B cell (primary cell): ENCODE measurements around the gene PTPRM. TPM values are rescaled to one million over a fixed set of nuclear protein-coding genes. Genes with fewer than 3 reads are reported as not detected.

Experiments used
- ATAC-seq: fragments of 200-7000 bp; cut with Tn5 transposase; one replicate; pipeline ENCODE4 v1.10.0; 2021; ENCODE audit warnings: low read depth, mild to moderate bottlenecking, moderate number of reproducible peaks, moderate library complexity
- CTCF ChIA-PET: fragments of 350-600 bp; sonication (Branson Sonifier 250); formaldehyde crosslinking; loops from one replicate; lab custom pipeline; 2021; ENCODE audit warnings: antibody characterized with exemption, inconsistent platforms; lab: Charles Lee
- POLR2A ChIA-PET: fragments of 350-600 bp; sonication (Branson Sonifier 250); formaldehyde crosslinking; loops from one replicate; lab custom pipeline; 2021; ENCODE audit warnings: antibody characterized with exemption; lab: Charles Lee
- DNase-seq: peaks from one replicate; pipeline ENCODE4 v3.0.0; 2013
- H2AFZ ChIP-seq: 2 replicates; pipeline ENCODE4 v1.6.1; 2012; ENCODE audit warnings: mild to moderate bottlenecking, low read depth, low read length; ENCODE audit not compliant: insufficient read depth, poor library complexity, severe bottlenecking
- H3K27ac ChIP-seq, 2 donors: 1 replicate in 1 of 2; 2 replicates in 1 of 2; pipeline ENCODE4 v1.5.1; 2012 to 2013; ENCODE audit warnings: low read length in 2 of 2, mild to moderate bottlenecking in 2 of 2, moderate library complexity in 1 of 2
- H3K27me3 ChIP-seq, 4 experiments: fragments of 200-600 bp in 1 of 4; sonication (generic) in 1 of 4; replicated peaks in 1 of 4; 1 replicate in 2 of 4; 2 replicates in 2 of 4; pipeline versions ENCODE4 v1.6.1 to v1.7.0; 2013 to 2016; ENCODE audit warnings: low read length in 3 of 4, mild to moderate bottlenecking in 2 of 4, mixed read lengths in 1 of 4, moderate library complexity in 1 of 4; ENCODE audit not compliant: insufficient read depth in 4 of 4, control insufficient read depth in 3 of 4; ENCODE audit errors: control extremely low read depth in 1 of 4
- H3K36me3 ChIP-seq, 2 experiments: replicated peaks in 1 of 2; 1 replicate in 1 of 2; 2 replicates in 1 of 2; pipeline versions ENCODE4 v1.6.1 to v1.7.1; 2013; ENCODE audit warnings: low read length in 1 of 2; ENCODE audit not compliant: insufficient read depth in 2 of 2, control insufficient read depth in 1 of 2; ENCODE audit errors: control extremely low read depth in 1 of 2, extremely low read depth in 1 of 2
- H3K4me1 ChIP-seq, 2 donors: fragments of 200-600 bp in 1 of 2; sonication (generic) in 1 of 2; 1 replicate in 1 of 2; 2 replicates in 1 of 2; pipeline versions ENCODE4 v1.5.1 to v1.6.1; 2013 to 2017; ENCODE audit warnings: low read length in 2 of 2; ENCODE audit not compliant: control insufficient read depth in 2 of 2, insufficient read depth in 2 of 2
- H3K4me2 ChIP-seq: replicated peaks from 2 replicates; pipeline ENCODE3; 2012; ENCODE audit warnings: mild to moderate bottlenecking, low read depth, low read length; ENCODE audit not compliant: poor library complexity, severe bottlenecking
- H3K4me3 ChIP-seq, 5 experiments: fragments of 200-600 bp in 1 of 5; sonication (generic) in 1 of 5; 1 replicate in 3 of 5; 2 replicates in 2 of 5; pipeline versions ENCODE4 v1.5.1 to v1.7.0; 2011 to 2016; ENCODE audit warnings: low read length in 4 of 5, mild to moderate bottlenecking in 4 of 5, low read depth in 2 of 5, control low read depth in 1 of 5, moderate library complexity in 1 of 5; ENCODE audit not compliant: insufficient read depth in 1 of 5; ENCODE audit errors: control extremely low read depth in 1 of 5, extremely low read depth in 1 of 5
- H3K79me2 ChIP-seq: fragments of 200-600 bp; sonication (generic); one replicate; pipeline ENCODE4 v1.6.0; 2016; ENCODE audit warnings: low read length; ENCODE audit not compliant: control insufficient read depth, insufficient read depth
- H3K9ac ChIP-seq: fragments of 200-600 bp; sonication (generic); 2 replicates; pipeline ENCODE4 v1.6.1; 2017; ENCODE audit warnings: mild to moderate bottlenecking, low read length, moderate library complexity
- H3K9me3 ChIP-seq, 3 donors: one replicate each; pipeline versions ENCODE4 v1.6.1 to v1.7.1; 2013; ENCODE audit warnings: low read length in 2 of 3; ENCODE audit not compliant: control insufficient read depth in 2 of 3, insufficient read depth in 1 of 3; ENCODE audit errors: control extremely low read depth in 1 of 3
- H4K20me1 ChIP-seq: 2 replicates; pipeline ENCODE4 v1.6.0; 2012; ENCODE audit warnings: mild to moderate bottlenecking, low read length; ENCODE audit not compliant: insufficient read depth, control insufficient read depth, poor library complexity, severe bottlenecking
- H3K27ac Mint-ChIP-seq: one replicate; pipeline ENCODE4 v1.8.0; 2021; ENCODE audit warnings: mixed read lengths
- H3K27me3 Mint-ChIP-seq: one replicate; pipeline ENCODE4 v1.8.0; 2021; ENCODE audit warnings: mixed read lengths
- H3K4me1 Mint-ChIP-seq: one replicate; pipeline ENCODE4 v1.8.0; 2021; ENCODE audit warnings: mixed read lengths
- H3K4me3 Mint-ChIP-seq: one replicate; pipeline ENCODE4 v1.8.0; 2021; ENCODE audit warnings: mixed read lengths
- H3K9me3 Mint-ChIP-seq: one replicate; pipeline ENCODE4 v1.8.0; 2022; ENCODE audit warnings: mixed read lengths; ENCODE audit not compliant: insufficient read depth
- EZH2 ChIP-seq: IDR thresholded peaks from 2 replicates; pipeline ENCODE4 v1.6.1; 2012; ENCODE audit warnings: borderline replicate concordance, low read depth, mild to moderate bottlenecking, moderate library complexity, low read length; ENCODE audit not compliant: insufficient read depth, poor library complexity, severe bottlenecking
- WGBS: methylation state at CpG from one replicate; pipeline ENCODE4 v1.1.5; 2013; ENCODE audit warnings: missing lambda C conversion rate; ENCODE audit not compliant: insufficient coverage; 5-methylcytosine and 5-hydroxymethylcytosine counted together
- intact Hi-C: fragments of 100-400 bp; cut with micrococcal nuclease; formaldehyde crosslinking; loops from one replicate; pipeline ENCODE4 v1.10.0; 2022
- polyA plus RNA-seq: library from polyadenylated mRNA; depleted of rRNA; stranded (reverse); fragments of >200 nt; gene quantifications from 2 replicates; pipeline ENCODE4 v1.2.3, GENCODE V29; 2012
- total RNA-seq, 2 donors: library from RNA; stranded (reverse); fragments of 120-200 nt in 1 of 2; gene quantifications; 1 replicate in 1 of 2; 2 replicates in 1 of 2; pipeline versions ENCODE4 v1.2.3 to v1.2.4, GENCODE V29; 2013 to 2022
- TF ChIP-seq, protein P1 (sequence below): fragments of 200-600 bp; IDR thresholded peaks from one replicate; pipeline ENCODE4 v1.8.0; 2022; ENCODE audit warnings: antibody characterized with exemption, mild to moderate bottlenecking

Gene PTPRM
- total and polyA plus RNA-seq, 2 donors (not counting 1 experiment from before 2014, with no cell fraction given) = 0.20 to 0.89 TPM

DNA sequence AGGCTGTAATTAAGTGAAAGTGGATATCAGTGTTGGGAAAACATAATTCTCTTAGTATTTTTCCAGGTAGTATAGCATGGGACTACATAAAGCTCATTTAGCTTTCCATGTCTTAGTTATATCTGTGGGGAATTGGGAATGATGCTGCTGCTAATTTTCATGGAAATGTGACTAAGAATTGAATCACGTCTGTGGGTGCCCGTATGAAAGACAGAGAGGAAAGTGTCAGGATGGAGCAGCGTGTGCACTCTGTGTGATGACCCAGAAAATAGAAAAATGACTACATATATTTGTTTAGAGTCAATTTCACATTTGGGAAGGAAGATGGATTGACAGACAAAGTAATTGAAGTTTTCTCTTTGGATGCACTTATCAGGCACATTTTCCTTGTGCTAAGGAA is 212.1 kb downstream of the PTPRM start:
- Mint-ChIP-seq H3K27me3 (no peaks in the 10 kb centered on the region), H3K4me3 (no peak overlapping the region), H3K4me1 (no peaks in the 10 kb centered on the region), H3K9me3 (no peaks in the 10 kb centered on the region), H3K27ac (no peak overlapping the region)
- ChIA-PET CTCF (no interaction called here), POLR2A (no interaction called here)
- no peak for TF ChIP-seq EZH2
- TF ChIP-seq, protein P1, sequence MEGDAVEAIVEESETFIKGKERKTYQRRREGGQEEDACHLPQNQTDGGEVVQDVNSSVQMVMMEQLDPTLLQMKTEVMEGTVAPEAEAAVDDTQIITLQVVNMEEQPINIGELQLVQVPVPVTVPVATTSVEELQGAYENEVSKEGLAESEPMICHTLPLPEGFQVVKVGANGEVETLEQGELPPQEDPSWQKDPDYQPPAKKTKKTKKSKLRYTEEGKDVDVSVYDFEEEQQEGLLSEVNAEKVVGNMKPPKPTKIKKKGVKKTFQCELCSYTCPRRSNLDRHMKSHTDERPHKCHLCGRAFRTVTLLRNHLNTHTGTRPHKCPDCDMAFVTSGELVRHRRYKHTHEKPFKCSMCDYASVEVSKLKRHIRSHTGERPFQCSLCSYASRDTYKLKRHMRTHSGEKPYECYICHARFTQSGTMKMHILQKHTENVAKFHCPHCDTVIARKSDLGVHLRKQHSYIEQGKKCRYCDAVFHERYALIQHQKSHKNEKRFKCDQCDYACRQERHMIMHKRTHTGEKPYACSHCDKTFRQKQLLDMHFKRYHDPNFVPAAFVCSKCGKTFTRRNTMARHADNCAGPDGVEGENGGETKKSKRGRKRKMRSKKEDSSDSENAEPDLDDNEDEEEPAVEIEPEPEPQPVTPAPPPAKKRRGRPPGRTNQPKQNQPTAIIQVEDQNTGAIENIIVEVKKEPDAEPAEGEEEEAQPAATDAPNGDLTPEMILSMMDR = no peak
- H3K27ac ChIP-seq = no peak overlapping the region
- intact Hi-C loops = no loop called here
- no peaks in the 10 kb centered on the region for H3K79me2 ChIP-seq
- H3K27me3 ChIP-seq = no peaks in the 10 kb centered on the region
- H3K9ac ChIP-seq = no peak overlapping the region
- no peak for DNase-seq
- 85% methylated on average over 2 of the region's 3 CpGs for WGBS
- no peak overlapping the region for H2AFZ ChIP-seq
- no peaks in the 10 kb centered on the region for H3K9me3 ChIP-seq
- no peak overlapping the region for H3K4me2 ChIP-seq
- H3K4me3 ChIP-seq = no peak overlapping the region
- H3K36me3 ChIP-seq = no peaks in the 10 kb centered on the region
- no peak for ATAC-seq
- H3K4me1 ChIP-seq = no peaks in the 10 kb centered on the region
- H4K20me1 ChIP-seq = no peaks in the 10 kb centered on the region

DNA sequence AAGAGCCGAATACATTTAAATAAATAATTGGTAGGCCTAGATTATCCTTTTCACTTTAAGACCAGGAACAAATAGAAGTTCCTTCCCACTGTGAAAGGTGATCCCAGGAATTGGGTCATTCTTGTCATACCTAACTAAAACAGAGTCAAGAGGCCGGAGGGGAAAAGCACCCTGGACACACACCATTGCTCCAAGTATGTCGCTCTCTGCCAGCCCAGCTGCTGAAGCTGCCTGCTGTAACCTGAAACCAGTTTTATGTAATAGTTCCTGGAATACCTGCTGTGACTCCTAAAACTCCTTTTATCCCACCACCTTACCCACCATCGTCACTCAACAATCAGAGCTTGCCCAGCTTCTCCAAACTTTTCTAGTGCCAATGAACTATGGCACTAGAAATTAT is 217.1 kb downstream of the PTPRM start:
- H3K27ac Mint-ChIP-seq = no peak overlapping the region

More for the DNA sequence above, 217.1 kb downstream of the PTPRM start:
- H3K4me1 Mint-ChIP-seq = no peaks in the 10 kb centered on the region
- DNase-seq (no peak), ATAC-seq (no peak)
- ChIA-PET POLR2A (no interaction called here), CTCF (no interaction called here)
- no peaks in the 10 kb centered on the region for H3K9me3 Mint-ChIP-seq
- no peaks in the 10 kb centered on the region for H4K20me1 ChIP-seq
- no peak overlapping the region for H2AFZ ChIP-seq
- intact Hi-C loops = no loop called here
- H3K27ac ChIP-seq = no peak overlapping the region
- no peak overlapping the region for H3K4me2 ChIP-seq
- no peaks in the 10 kb centered on the region for H3K36me3 ChIP-seq
- no peaks in the 10 kb centered on the region for H3K4me1 ChIP-seq
- 93% methylated on average over 3 of the region's 4 CpGs for WGBS
- H3K4me3 Mint-ChIP-seq = no peak overlapping the region
- no peaks in the 10 kb centered on the region for H3K79me2 ChIP-seq
- no peak overlapping the region for H3K4me3 ChIP-seq
- H3K9me3 ChIP-seq = peaks cover 0 to 3% (median 0%) of the 10 kb centered on the region in 3 donors
- no peak overlapping the region for H3K9ac ChIP-seq
- no peaks in the 10 kb centered on the region for H3K27me3 Mint-ChIP-seq
- TF ChIP-seq EZH2 = no peak
- TF ChIP-seq, protein P1 = no peak
- no peaks in the 10 kb centered on the region for H3K27me3 ChIP-seq
